Body of pancreas (tissue), 4 donors: Measurements from ENCODE around the gene ATRN. TPM values are rescaled to one million over a fixed set of nuclear protein-coding genes. Genes with fewer than 3 reads are reported as not detected.

ENCODE experiments used
- ATAC-seq: fragments of 150-250 bp; one replicate; pipeline ENCODE4 v1.9.1; 2016
- DNase-seq, 4 donors: peaks; one replicate each; pipeline ENCODE4 v3.0.0-alpha.2; 2019
- H3K27ac ChIP-seq, 4 donors: fragments of 200-600 bp; sonication (generic); 1 replicate in 3 of 4; 2 replicates in 1 of 4; pipeline versions ENCODE4 v1.5.1 to v1.6.1; 2016 to 2019; ENCODE audit warnings: mild to moderate bottlenecking in 1 of 4, mixed read lengths in 1 of 4, moderate library complexity in 1 of 4
- H3K27me3 ChIP-seq, 2 donors: fragments of 200-600 bp; sonication (generic); one replicate each; pipeline ENCODE4 v1.6.0; 2016; ENCODE audit warnings: mild to moderate bottlenecking in 1 of 2
- H3K36me3 ChIP-seq, 2 donors: fragments of 200-600 bp; sonication (generic); replicated peaks in 1 of 2; 2 replicates each; pipeline ENCODE4 v1.5.1; 2016; ENCODE audit warnings: low read depth in 2 of 2; ENCODE audit not compliant: insufficient read depth in 1 of 2
- H3K4me1 ChIP-seq: fragments of 200-600 bp; sonication (generic); one replicate; pipeline ENCODE4 v1.6.0; 2016
- H3K4me3 ChIP-seq, 2 donors: fragments of 200-600 bp; sonication (generic); 1 replicate in 1 of 2; 2 replicates in 1 of 2; pipeline ENCODE4 v1.5.1; 2016 to 2019
- H3K9me3 ChIP-seq, 3 donors: fragments of 200-600 bp; sonication (generic); 1 replicate in 2 of 3; 2 replicates in 1 of 3; pipeline ENCODE4 v1.5.1; 2016
- POLR2A ChIP-seq, 3 donors: fragments of 450-650 bp; IDR thresholded peaks; one replicate each; pipeline ENCODE4 v1.6.1; 2016; ENCODE audit warnings: antibody characterized with exemption in 3 of 3, mild to moderate bottlenecking in 2 of 3
- WGBS, 2 donors: methylation state at CpG; one replicate each; pipeline ENCODE4 v1.1.5; 2017; 5-methylcytosine and 5-hydroxymethylcytosine counted together
- intact Hi-C: fragments of 100-400 bp; cut with DNase I; formaldehyde crosslinking; loops from one replicate; pipeline ENCODE4 v1.15.1; 2023
- total RNA-seq, 2 donors: library from RNA; depleted of rRNA; stranded (reverse); fragments of >200 nt; gene quantifications; one replicate each; pipeline ENCODE4 v1.1.0, GENCODE V29; 2016
- TF ChIP-seq, protein P1 (sequence below), 7 experiments: fragments of 450-650 bp in 4 of 7; fragments of 200-600 bp in 3 of 7; sonication (generic) in 3 of 7; IDR thresholded peaks; one replicate each; pipeline ENCODE4 v1.5.1; 2016 to 2019; ENCODE audit warnings: antibody characterized with exemption in 7 of 7

Gene ATRN
- total RNA-seq, 2 donors from 2014 or later = 17.6 to 18.8 TPM

DNA sequence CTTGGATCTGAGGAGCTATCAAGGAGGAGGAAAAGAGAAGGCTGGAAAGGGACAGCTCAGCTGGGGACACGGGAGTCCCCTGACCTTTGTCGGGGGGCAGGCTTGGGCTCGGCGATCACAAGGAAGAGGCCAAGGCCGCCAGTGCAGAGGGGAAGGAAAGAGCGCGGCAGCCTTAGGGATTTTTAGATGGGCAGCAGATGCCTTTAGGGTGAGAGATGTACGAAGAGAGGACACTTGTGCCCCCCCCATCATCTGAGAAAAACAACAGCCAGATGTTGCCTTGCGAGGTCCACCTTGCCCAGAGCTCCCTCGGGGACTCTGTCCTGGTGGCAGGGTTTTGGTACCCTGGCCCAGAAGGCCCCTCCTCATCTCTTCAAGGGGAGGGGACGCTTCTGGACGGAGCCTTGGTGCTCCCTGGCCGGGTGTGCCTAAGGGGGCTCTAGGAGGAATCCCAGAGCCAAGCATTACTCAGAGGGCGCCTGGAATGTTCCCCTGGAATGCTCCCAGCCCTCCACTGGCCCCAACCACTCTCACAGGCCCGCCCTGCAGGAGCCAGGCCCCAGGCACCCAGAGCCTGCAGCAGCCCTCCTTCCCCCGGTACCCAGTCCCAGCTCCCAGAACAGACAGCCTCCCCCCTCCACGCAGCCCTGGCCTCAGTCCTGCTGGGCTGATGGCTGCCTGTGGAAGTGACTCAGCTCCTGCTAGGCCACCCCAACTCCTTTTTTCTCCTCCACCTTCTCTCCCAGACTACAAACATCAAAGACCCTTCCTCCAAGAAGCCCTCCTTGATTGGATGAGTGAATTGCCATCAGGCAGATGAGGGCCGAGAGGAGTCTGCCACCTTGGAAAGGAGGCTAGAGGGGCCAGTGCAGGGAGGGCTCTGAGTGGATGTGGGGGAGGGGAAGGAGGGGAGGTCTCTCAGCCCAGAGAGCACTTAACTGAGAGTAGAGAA is 209.2 kb downstream of the ATRN start:
- H3K9me3 ChIP-seq = no peaks in the 10 kb centered on the region
- H3K27ac ChIP-seq = peak overlapping the region in 1 of 4 donors; percentile 1
- peaks cover 0 to 20% of the 10 kb centered on the region in 2 donors for H3K27me3 ChIP-seq
- H3K4me3 ChIP-seq = no peak overlapping the region
- H3K4me1 ChIP-seq = peaks cover 8% of the 10 kb centered on the region
- no peaks in the 10 kb centered on the region for H3K36me3 ChIP-seq
- no peak for TF ChIP-seq POLR2A (IDR thresholded peaks at IDR 0.05)
- TF ChIP-seq, protein P1, sequence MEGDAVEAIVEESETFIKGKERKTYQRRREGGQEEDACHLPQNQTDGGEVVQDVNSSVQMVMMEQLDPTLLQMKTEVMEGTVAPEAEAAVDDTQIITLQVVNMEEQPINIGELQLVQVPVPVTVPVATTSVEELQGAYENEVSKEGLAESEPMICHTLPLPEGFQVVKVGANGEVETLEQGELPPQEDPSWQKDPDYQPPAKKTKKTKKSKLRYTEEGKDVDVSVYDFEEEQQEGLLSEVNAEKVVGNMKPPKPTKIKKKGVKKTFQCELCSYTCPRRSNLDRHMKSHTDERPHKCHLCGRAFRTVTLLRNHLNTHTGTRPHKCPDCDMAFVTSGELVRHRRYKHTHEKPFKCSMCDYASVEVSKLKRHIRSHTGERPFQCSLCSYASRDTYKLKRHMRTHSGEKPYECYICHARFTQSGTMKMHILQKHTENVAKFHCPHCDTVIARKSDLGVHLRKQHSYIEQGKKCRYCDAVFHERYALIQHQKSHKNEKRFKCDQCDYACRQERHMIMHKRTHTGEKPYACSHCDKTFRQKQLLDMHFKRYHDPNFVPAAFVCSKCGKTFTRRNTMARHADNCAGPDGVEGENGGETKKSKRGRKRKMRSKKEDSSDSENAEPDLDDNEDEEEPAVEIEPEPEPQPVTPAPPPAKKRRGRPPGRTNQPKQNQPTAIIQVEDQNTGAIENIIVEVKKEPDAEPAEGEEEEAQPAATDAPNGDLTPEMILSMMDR (IDR thresholded peaks at IDR 0.05) = no peak
- WGBS, 2 donors = 74 to 77% methylated on average over 18 of the region's 18 CpGs
- no peak for ATAC-seq
- DNase-seq = peak in 2 of 4 donors; percentile 19 to 36
- intact Hi-C loops = loop anchor here (10.0 kb wide), 2 partner anchors 175 to 395 kb away; no protein-coding TSS in a partner anchor

DNA sequence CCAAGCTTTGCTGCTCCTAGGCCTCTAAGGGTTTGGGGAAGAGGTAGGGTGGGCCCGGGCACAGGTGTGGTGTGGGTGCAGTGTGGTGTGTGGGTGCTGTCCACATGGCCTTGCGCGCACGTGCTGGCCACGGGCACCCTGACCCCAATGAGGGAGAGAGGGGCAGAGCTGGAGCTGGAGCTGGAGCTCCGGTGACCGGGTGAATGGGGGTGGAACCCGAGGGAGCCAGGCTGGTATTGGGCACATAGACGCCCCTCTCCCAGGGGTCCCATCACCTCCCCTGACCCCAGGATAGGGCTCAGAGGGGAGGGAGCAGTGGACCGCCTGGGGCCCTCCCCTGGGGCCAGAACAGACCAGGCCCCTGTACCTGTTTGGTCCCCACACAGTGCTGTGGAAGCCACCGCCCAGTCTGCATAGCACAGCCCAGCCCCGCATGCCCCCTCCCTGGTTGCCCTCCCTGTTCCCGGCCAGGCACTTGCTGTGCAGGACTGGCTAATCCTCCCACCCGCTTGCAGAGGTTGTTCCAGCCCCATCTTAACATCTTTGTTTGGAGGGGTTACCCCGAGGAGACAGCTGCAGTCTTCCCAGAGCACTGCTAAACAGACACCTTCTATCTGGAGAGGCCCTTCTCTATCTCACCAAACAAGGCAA is 210.0 kb downstream of the ATRN start:
- Histone ChIP-seq H3K4me3 (no peak overlapping the region), H3K9me3 (no peaks in the 10 kb centered on the region), H3K36me3 (no peaks in the 10 kb centered on the region), H3K4me1 (peaks cover 8% of the 10 kb centered on the region), H3K27ac (peak overlapping the region in 1 of 4 donors; percentile 12), H3K27me3 (peaks cover 0 to 20% of the 10 kb centered on the region in 2 donors)
- TF ChIP-seq, protein P1 (IDR thresholded peaks at IDR 0.05) = no peak
- TF ChIP-seq POLR2A (IDR thresholded peaks at IDR 0.05) = no peak
- WGBS, 2 donors = 62 to 66% methylated on average over 11 to 15 of the region's 15 CpGs
- ATAC-seq (no peak), DNase-seq (no peak)
- intact Hi-C loops = no loop called here

DNA sequence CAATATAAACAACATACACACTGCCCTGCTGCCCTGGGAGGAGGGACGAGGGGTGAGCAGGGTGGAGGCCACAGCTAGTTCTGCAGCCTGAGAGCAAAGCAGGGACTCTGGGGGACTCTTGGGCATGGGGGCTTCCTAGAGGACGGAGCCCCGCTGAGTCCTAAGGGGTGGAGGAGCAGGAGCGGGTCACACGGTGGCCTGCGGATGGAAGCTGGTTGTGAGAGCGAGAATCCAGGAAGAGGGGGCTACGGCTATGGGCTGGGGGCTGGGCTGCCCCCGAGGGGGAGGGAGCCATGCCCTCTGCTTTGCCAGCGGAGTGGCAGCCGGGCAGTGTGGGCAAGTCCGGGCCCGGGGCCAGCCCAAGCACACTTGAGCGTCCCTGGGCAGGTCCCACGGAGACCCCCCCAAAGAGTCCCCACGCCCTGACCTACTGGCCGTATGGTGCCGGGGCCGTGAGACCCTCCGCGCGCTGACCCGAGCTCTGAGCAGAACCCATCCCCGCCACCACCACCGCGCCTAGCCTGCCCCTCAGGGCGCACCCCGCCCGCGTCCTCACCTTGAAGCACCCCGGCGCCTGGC is 210.6 kb downstream of the ATRN start:
- ATAC-seq (no peak), DNase-seq (no peak)
- H3K4me1 ChIP-seq = peaks cover 8% of the 10 kb centered on the region
- no peaks in the 10 kb centered on the region for H3K9me3 ChIP-seq
- WGBS, 2 donors = 12 to 22% methylated on average over 14 to 29 of the region's 32 CpGs
- no peak overlapping the region for H3K4me3 ChIP-seq
- intact Hi-C loops = no loop called here
- no peaks in the 10 kb centered on the region for H3K36me3 ChIP-seq
- peaks cover 0 to 16% of the 10 kb centered on the region in 2 donors for H3K27me3 ChIP-seq
- TF ChIP-seq, protein P1 (IDR thresholded peaks at IDR 0.05) = no peak
- TF ChIP-seq POLR2A (IDR thresholded peaks at IDR 0.05) = no peak
- peak overlapping the region in 1 of 4 donors; percentile 12 for H3K27ac ChIP-seq

DNA sequence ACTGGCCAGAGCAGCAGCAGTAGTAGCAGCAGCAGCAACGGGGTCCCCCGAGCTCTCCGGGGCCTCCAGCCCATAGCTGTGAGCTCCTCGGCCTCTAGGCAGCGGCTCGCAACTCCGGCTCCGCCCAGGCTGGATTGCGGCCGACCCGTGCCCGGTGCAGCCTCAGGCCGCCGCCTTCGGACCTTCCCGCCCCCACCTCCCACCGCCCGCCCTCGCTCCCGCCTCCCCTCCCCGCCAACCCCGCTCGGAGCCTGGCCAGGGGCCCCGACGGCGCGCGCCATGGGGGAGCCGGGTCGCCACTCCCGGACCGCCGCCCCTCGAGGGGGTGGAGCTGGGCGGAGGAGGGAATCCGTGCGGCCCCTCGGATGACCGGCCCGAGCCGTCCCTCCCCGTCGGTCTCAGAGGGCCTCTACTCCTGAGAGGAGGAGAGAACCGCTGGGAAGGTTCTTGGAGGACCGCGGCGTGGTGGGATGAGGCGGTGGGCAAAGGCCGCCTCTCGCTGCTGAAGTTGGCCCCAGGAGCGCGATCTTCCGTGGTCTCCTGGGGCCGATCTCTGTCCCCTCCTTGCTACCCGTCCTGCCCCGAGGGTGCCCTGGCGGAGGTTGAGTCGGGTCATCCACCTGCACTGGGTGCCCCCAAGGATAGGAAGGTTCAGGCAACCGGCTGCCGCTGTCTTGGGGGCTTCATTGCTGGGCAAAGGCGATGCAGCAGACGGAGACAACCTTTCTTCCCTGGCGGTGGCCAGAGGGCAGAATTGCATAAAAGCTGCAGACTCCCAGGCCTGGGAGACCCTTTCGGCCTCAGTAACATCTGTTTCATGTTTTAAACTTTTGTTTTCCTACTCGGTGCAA is 211.3 kb downstream of the ATRN start, which contains the start of gene ADAM33:
ADAM33 (minus strand) TSS at position 80 of the 851 bp plus-strand sequence; CDS start at position 74, 6 bp downstream.
- intact Hi-C loops = no loop called here

More for the DNA sequence above, 211.3 kb downstream of the ATRN start, which contains the start of gene ADAM33:
- Histone ChIP-seq H3K27me3 (peaks cover 0 to 16% of the 10 kb centered on the region in 2 donors), H3K9me3 (no peaks in the 10 kb centered on the region), H3K4me1 (peaks cover 8% of the 10 kb centered on the region), H3K36me3 (no peaks in the 10 kb centered on the region), H3K27ac (peak within 1 kb of the TSS in 1 of 4 donors; percentile 12), H3K4me3 (no peak within 1 kb of the TSS)
- 11 to 42% methylated on average over 4 to 52 of the region's 65 CpGs for WGBS, 2 donors
- DNase-seq (peak in 2 of 4 donors; percentile 36 to 47), ATAC-seq (peak; percentile 30)
- TF ChIP-seq, protein P1 (IDR thresholded peaks at IDR 0.05) = no peak
- no peak for TF ChIP-seq POLR2A (IDR thresholded peaks at IDR 0.05)
